DND-41 (cell line): Measurements from ENCODE around the gene SMLR1.

Experiments
- CTCF ChIP-seq: IDR thresholded peaks from 2 replicates; pipeline ENCODE4 v1.5.1; 2012; ENCODE audit warnings: borderline replicate concordance, low read length, moderate library complexity, mild to moderate bottlenecking; ENCODE audit not compliant: poor library complexity, severe bottlenecking; ENCODE audit errors: extremely low read depth
- EZH2 ChIP-seq: IDR thresholded peaks from 3 replicates; pipeline ENCODE4 v1.6.1; 2012; ENCODE audit warnings: borderline replicate concordance, low read depth, mild to moderate bottlenecking, moderate library complexity, low read length, inconsistent platforms; ENCODE audit not compliant: severe bottlenecking

DNA sequence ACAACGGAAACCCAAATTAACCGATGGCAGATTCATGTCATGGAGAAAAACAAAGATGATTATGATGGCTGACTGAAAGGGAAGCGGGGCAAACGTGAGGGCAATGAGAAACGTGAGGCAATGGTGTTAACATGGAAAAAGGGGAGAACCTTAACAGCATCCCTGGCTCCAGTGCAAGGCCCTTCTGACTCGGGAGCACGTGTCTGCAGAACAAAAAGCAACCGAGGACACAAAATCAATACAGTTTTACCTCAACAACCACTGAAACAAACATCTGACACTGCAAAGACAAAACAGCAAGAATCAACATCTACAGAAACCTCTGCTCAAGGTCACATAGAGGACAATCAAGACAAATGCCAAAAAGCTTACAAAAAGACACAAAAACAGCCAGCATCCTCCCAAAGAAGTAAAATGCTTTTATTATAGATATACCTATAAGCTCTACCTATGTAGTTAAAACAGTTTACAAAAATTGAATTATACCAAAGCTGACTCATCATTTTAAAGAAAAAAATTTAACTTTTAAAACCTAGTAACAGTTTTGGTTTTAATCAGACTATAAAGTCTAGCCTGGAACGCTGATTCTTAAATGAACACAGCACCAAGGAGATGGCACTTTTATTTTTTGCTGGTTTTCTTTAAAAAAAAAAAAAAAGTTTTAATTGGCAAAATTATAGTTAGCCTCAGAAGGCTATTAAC lies 43.1 kb downstream of the SMLR1 start:
- no peak for TF ChIP-seq CTCF
- no peak for TF ChIP-seq EZH2
